ENCODE measurements around the gene FAU.
"Not testable (repeated sequence)": the region's sequence is repeated elsewhere in the genome, so short reads cannot be mapped to it uniquely, and the experiment has no call there.

FAU gene
- total RNA-seq, result 56.7 to 155 (median 89.9) reads per million in 17 experiments

DNA sequence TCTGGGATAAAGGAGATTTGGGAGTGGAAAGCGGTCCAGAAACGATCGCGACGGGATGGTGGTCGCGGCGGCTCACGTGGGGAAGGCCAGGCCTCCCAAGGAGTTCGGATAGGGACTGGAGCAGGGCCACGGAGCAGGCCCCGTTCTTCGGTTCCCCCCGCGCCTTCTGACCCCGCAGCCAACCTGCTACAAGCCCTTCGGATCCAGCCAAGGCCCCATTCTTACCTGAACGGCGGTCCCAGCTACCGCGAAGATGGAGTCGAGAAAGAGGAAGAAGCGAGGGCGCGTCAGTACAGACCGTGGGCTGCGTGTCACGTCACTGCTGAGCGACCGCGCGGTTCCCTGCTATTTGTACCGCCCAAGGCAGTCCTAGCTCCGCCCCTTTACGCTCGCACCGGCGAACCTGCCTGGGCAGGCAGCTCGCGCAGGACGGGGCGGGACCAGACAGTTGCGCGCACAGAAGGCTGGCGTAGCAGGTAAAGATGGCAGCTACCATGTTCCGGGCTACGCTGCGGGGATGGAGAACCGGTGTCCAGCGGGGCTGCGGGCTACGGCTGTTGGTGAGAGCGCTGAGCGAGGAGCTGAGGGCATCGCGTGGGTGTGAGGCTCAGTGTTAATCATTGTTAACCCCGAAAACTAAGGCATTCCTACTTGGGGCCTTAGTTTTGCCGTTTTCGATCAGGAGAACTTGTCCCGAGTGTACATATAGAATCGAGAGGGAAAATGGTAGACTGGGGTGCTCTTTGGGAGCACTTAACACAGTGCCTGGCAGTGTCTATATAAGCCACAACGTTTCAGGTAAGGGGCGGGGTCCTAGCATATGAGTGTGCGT, at the start of gene FAU, which contains the start of gene MRPL49:
Gene FAU, minus strand, starts transcription at position 270 of the 832 bp plus-strand sequence. CDS start 321 bp downstream, outside the sequence.
Gene MRPL49, plus strand, starts transcription at position 457 of the 832 bp plus-strand sequence. Its CDS starts 26 bp downstream, at position 483.
- DNase-seq, result peak; percentile 99

DNA sequence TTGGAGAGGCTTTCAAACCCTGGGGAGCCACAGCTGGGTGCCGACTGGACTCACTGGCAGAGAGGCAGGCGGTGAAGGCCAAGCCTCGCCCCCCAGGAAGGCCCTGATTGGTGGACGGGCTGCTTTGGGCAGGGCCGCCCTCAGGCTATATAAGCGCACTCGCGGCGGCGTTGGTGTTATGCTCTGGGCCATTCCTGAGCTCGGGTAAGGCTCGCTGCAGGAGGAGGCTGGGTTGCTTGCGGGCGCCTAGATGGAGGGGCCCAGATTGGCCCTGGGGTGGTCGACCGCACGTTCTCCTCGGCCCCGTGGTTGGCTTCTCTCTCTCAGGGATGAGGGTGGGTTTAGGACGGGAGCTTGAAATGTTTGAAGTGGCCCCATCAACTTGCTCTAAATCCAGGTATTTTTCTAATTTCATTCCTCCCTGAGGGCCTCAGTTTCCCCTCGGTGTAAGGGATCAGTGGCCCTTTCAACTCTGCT, 48.2 kb upstream of the FAU start, which contains the start of gene SPDYC:
Gene SPDYC, plus strand, starts transcription at position 176 of the 477 bp plus-strand sequence. CDS start 1,125 bp downstream, outside the sequence.
- DNase-seq, result no peak

DNA sequence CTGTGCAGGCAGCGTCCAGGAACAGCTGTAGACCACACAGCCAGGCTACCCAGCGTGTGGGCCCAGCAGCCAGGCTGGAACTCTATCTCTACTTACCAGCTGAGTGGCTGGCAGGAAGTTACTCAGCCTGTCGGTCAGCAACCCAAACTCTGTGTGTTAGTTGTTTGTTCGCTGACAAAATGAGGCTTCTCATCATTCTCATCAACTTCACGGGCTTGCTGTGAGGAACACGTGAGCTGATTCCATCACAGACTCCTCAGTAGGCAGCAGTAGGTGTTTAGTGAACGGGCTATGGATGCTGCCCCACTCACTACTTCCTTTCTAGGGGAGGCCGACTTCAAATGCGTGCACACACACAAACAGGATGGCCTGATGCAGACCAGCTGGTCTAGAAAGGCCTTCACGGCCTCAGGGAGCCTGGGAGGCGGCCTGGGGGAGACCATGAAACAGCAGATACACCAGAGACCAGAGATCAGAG, 47.3 kb upstream of the FAU start:
- peak in 3 of 4 experiments; percentile 17 to 40 (median 38) for DNase-seq

DNA sequence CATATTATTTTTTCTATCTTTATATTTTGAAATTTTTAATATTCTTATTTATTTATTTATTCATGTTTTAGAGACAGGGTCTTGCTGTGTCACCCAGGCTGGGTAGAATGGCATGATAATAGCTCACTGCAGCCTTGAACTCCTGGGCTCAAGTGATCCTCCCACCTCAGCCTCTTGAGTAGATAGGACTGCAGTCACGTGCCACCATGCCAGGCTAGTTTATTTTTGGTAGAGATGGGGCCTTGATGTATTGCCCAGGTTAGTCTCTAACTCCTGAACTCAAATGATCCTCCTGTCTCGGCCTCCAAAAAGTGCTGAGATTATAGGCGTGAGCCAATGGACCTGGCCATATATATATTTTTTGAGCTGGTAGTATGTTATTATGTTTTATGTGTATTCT, 45.7 kb upstream of the FAU start:
- DNase-seq, result no peak

DNA sequence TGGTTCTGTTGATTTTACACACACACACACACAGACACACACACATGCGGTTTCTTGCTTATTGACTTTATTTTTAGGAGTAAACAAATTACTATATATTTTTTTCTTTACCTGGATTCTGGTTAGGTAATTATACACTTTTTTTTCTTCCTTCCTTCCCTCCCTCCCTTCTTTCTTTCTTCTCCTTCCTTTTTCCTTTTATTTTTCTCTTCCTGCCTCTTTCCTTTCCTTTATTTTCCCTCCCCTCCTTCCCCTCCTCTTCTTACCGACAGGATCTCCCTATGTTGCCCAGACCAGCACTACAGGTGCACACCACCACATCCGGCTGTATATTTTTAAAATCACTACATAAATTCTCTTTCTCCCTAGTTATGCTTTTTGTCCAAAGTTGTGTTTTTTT, 45.0 kb upstream of the FAU start:
- no peak for DNase-seq

DNA sequence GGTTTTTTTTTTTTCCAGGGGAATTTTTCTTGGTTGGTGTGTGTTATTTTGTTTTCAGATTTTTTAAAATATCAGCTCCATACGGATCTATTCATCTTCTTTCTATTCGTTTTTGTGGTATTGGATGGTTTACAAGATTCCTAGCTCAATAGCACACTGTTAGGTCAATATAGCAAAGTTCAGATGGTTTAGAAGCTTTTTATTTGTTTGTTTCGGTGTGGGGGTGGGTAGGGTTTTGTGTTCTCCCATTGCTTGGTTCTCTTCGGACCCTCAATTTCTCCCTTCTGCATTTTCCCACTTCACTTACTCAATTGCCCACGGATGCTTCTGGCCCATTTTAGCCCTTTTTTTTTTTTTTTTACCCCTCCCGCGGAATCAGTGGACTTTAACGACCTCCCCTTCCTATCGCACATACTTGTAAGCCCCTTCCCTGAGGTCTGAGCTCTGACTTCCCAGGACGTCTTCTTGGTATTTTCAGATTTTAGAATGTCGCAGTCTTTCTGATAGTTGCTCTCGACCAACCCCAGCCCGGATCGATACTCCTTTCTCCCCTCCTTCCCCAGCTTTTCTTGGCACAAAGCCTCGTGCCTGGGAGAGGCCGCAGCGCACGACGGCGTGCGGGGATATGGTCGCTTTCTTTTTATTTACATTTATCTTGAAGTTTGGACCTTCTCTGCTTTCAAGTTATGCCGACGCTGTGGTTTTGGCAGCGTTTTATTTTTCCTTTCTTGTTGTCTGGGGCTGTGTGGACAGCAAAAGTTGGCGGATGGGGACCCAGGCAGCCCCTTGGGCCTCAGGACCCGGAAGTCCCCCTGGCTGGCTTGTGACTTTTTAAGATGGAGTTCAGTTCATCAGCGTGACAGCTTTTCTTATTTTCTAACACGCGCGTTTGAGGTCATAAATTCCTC, 43.7 kb upstream of the FAU start:
- DNase-seq, result no peak

DNA sequence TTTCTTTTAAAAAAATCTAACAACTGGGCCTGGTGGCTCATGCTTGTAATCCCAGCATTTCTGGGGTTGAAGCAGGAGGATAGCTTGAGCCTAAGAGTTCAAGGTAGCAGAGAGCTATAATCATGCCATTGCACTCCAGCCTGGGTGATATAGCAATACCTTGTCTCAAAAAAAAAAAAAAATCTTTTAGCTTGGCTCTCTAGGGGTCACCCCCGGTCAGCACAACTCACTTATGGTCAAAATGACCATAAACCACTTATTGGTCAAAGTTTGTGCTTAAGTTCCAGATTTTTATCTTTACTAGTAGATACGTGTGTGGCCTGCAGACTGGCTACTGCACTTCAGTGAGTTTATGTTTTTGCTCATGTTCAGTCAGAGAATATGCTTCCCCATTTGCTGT, 41.8 kb upstream of the FAU start:
- no peak for DNase-seq

DNA sequence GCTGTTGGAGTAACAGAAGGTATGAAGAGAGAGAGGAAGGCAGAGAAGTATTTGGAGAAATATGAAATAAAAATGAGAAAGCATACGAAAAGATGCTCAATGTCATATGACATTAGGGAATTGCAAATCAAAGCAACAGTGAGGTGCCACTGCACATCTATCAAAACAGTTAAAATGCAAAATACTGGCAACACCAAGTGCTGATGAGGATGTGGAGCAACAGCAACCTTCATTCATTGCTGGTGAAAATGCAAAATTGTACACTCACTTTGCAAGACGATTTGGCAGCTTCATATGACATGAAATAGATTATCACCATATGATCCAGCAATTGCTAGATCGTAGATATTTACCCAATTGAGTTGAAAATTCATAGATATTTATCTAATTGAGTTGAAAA, 38.7 kb upstream of the FAU start:
- DNase-seq, result no peak

DNA sequence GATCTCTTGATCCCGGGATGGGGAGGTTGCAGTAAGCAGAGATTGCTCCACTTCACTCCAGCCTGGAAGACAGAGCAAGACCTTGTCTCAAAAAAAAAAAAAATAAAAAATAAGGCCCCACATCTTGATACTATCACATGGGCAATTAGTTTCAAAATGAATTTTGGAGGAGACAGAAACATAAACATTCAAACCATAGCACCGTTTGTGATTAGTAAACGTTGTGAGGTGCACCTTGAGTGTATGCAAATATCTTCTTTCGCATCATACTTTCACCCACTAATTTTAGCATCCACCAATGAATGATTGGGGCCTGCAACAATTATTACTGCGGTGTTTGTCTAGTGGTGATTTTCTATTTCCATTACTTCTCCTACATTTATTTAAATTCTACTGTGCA, 37.1 kb upstream of the FAU start:
- no peak for DNase-seq

DNA sequence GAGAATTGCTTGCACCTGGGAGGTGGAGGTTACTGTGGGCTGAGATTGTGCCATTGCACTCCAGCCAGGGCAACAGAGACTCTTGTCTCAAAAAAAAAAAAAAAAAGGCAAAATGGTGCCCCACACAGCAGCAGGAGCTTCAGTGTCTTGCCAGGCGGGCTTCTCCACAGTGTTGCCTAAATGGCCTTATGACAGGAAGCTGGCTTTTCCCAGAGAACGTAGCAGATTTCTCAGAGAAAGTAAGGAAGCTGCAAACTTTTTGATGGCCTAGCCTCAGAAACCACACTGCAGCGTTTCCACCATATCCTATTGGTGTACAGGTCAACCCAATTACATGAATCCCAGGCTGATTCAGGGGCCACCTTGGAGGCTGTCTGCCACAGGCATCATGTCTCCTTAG, 35.4 kb upstream of the FAU start:
- DNase-seq, result peak in 3 of 4 experiments; percentile 26 to 40 (median 31)

DNA sequence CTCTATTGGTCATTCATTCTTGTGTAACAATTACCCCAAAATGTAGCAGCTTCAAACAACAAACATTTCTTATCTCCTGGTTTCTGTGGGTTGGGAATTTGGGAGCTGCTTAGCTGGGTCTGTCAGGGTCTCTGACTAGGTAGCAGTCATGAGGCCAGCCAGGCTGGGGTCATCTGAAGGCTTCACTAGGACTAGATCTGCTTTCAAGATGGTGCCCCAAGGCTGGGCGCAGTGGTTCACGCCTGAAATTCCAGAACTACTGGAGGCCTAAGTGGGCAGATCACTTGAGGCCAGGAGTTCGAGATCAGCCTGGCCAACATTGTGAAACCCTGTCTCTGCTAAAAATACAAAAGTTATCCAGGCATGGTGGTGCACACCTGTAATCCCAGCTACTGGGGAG, 35.0 kb upstream of the FAU start:
- no peak for DNase-seq

DNA sequence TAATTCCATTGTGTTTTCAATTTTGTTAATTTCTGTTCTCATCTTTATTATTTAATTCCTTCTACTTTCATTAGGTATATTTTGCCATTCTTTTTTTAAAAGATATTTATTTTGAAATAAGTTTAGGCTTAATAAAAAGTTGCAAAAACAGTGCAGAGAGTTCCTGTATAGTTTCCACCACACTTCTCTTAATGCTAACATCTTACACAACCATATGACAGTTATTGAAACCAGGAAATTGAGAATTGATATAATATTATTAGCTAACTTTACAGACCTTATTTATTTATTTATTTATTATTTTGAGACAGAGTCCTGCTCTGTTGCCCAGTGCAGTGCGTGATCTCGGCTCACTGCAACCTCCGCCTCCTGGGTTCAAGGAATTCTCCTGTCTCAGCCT, 34.3 kb upstream of the FAU start:
- peak in 1 of 4 experiments; percentile 28 for DNase-seq

DNA sequence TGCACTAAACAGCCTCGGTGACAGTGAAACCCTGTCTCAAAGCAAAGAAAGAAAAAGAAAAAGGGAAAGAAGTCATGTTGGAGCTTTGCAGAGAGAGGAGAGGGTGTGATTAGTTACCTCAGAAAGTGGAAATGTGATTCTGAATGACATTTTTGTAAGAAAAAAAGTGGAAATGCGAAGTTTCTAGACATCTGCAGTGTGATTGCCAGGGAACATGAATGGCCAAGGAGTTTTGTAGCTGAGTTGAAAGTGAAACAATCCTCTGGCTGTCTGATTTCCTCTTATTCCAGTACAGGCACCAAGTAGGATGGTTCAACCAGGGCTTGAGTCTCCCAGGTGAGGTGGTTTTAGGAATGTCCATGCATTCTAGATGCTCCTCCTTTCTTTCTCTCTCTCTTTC, 30.2 kb upstream of the FAU start:
- DNase-seq, result peak; percentile 27 to 58 (median 41)

DNA sequence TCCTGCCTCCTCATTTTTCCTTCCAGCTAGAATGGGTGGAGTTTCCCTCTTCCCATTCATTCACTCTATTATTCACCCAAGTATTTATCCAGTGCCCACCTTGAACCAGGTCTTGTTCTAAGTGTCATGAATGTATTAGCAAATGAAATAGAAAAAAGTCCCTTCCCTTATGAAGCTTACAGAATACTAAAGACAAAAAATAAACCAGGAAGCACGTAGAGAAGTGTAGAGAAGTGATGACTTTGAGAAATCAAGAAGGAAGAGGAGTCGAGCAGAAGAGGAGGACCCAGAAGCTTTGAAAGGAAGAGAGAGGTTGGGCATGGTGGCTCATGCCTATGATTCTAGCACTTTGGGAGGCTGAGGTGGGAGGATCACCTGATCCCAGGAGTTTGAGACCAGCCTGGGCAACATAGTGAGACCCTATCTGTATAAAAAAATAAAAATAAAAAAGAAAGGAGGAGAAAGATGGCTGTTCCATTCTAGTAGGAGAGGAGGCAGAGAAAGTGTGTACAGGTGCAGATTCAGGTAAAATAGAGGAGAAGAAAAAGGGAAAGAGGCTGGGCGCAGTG, 29.5 kb upstream of the FAU start:
- peak; percentile 28 to 75 (median 58) for DNase-seq

DNA sequence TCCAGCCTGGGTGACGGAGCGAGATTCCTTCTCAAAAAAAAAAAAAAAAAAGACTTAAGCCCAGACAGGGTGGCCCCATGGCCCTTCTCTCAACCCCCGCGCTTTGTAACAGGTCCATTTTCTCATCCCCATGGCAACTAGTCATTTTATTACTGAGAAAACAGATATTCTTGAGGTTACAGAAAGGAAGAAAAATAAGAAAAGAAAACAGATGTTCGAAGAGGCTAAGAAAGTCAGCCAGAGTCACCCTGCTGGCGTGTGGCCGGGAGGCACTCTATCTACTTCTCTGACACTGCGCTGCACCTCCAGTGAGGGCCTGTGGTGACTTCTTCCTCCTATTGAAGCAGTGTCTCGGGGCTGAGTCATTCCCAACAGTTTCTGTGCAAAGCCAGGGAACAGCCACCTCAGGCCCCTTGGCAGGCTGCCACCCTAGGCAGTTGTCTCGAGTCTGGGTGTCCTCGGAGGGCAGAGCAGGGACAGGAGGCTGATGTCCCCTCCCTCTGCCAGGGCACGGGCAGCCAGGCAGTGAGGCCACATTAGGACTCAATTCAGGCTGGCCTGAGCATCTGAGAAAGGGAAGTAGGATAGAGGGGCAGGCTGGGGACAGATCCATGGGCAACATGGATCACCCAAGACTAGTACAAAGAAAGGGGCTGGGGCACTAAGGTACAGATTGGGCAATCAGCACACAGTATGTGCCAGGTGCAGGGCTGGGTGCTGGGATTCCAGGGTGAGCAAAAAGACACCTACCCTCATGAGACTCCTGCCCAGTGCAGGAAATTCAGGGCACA, 28.8 kb upstream of the FAU start:
- peak; percentile 94 to 97 (median 96) for DNase-seq

DNA sequence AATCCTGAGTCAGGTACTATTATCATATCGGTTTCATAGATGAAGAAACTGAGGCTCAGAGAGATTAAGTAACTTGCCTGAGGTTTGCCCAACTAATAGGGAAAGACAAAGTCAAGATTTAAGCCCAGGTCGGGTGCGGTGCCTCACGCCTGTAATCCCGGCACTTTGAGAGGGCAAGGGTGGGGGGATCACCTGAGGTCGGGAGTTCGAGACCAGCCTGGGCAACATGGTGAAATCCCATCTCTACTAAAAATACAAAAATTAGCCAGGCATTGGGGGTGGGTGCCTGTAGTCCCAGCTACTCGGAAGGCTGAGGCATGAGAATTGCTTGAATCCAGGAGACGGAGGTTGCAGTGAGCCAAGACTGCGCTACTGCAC, 28.2 kb upstream of the FAU start:
- not testable (repeated sequence) for DNase-seq

DNA sequence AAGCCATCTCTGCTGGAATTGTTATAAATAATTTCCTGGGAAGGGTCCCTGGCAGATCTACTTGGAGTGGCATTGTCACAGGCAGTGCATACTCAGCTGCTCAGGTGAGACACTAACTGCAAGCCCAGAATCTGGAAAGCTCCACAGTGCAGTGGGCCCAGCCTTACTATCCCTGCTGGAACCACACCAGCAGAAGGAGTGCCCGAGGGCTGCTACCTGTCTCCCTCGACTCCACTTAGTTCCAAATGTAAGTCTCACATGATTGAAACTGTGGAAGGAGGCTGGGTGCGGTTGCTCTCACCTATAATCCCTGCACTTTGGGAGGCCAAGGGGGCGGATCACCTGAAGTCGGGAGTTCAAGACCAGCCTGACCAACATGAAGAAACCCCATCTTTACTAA, 26.7 kb upstream of the FAU start:
- DNase-seq, result no peak

DNA sequence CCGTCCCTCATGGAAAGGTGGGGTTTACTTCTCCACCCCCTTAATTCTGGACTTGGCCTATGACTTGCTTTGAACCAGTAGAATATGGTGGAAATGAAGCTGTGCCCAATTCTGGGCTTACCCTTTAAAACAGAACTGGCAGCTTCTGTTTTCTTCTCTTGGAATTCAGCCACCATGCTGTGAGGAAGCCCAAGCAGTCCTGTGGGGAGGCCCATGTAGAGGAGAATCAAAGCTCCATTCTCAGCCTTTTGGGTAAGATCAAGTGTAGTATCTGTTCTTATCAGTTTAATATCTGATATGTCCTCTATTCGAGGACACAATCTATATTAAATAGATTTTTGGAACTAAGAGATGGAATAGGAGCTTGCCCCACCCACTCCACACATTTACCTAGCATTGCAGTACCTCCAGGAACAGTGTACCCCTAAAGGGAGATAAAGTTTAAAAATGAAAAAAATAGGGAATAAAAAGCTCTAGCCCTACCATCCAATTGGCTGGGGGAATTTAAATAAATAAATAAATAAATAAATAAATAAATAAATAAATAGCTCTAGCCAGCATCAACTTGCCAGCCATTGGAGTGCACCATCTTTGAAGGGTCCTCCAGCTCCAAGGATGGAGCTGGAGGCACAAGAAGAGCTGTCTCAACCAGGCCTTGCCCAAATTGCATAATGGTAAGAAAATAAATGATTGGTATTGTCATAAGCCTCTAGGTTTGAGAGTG, 25.6 kb upstream of the FAU start:
- no peak for DNase-seq

DNA sequence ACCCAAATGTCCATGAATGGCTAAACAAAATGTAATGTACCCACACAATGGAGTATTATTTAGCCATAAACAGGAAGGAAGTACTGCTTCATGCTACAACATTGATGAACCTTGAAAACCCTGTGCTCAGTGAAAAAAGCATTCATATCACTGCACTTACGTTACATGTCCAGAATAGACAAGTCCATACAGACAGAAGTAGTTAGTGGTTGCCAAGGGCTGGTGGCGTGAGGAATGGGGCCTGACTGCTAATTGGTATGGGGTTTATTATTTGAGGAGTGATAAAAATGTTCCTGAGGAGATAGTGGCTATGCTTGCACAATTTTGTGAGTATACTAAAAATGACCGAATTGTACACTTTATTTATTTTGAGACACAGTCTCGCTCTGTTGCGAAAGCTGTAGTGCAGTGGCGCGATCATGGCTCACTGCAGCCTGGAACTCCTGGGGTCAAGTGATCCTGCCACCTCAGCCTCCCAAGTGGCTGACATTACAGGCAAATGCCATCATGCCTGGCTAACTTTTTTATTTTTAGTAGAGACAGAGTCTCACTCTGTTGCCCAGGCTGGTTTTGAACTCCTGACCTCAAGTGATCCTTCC, 20.1 kb upstream of the FAU start:
- DNase-seq, result peak in 2 of 4 experiments; percentile 16 to 29

DNA sequence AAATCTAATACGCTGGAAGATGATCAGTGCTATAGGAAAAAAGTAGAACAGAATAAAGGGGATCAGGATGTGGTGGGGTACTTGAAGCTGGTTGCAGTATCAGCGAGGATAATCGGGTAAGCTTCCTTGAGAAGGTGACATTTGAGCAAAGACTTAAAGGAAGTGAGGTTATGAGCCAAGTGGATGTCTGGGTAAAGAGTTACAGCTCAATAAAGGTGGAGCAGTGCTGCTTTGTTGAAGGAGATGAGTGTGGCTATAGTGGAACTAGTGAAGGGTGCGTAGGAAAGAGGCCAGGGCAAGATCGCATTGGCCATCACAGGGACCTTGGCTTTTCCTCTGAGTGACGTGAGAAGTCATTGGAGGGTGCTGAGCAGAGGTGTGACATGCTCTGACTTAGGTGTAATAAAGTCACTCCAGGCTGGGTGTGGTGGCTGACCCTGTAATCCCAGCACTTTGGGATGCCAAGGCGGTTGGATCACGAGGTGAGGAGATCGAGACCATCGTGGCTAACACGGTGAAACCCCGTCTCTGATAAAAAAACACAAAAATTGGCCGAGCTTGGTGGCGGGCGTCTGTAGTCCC, 14.7 kb upstream of the FAU start:
- DNase-seq, result no peak
